HG03378 (cell line): ENCODE results near the gene PRR5L.
A peak's percentile ranks its signal among the peaks of the same experiment; 100 is the strongest.
"Not testable (repeated sequence)": the region's sequence is repeated elsewhere in the genome, so short reads cannot be mapped to it uniquely, and the experiment has no call there.

ENCODE experiments used
- ATAC-seq: cut with Tn5 transposase; IDR thresholded peaks from one replicate; pipeline ENCODE4 v1.9.1; 2021; ENCODE audit warnings: mild to moderate bottlenecking, moderate library complexity; ENCODE audit not compliant: unreplicated experiment

Gene PRR5L

DNA sequence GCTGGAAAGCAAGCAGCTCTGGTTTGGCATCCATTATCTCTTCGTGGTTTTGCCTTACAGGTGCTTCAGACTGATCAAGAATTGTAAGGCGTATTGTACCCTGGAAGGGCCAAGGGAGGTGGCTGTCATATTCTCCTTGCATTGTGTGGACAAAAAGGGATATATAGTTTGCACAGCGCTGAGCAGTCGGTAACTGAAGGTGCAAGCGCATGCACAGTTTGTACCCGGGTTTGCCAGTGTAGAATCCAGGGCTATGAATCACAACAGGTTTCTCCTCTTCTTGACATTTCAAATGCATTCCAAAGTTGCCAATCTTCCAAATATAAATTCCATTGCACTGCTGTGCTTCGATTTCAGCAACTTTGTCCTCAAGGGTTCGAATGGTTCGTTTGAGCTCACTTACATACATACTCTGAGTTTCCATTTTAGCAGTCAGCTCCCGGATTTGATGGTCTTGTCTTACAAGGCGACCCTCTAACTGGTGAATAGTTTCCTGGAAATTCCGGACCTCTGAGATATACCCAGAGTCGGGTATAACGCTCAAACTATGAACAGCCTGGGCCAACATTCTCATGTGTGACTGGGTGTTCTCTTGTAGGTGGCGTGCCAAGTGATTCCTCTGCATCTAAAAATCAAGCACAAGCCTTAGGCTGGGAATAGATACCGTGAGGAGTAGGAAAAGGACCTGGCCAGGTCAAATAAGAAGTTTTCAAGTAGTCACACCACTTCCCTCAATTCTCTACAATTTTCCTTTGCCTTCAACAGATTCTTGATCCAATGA, 194.1 kb downstream of the PRR5L start:
- no peak for ATAC-seq

DNA sequence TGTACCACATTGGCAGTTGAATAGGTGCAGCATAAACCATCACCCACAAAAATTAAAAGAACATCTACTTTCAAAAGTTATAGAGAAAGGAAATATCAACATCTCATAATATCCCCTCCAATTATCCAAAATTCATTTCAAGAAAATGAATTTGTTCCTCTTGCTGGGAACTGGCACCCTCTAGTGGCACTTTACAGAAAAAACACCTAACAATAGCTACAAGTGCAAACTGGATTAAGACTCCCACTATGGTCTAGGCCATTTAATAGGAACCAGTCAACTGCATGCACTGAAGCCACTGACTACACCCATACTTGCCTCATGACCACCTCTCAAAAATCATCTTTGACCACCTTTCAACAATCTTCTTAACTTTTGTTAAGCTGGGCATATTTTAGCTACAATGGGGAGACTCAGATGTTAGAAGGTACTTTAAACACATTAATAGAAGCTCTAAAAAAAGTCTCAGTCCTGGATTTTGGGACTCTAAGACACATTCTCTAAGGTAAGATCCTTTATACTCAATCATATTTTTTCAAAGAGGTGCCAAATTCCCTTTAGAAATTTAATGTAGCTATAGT, 196.7 kb downstream of the PRR5L start:
- ATAC-seq = peak; percentile 42

DNA sequence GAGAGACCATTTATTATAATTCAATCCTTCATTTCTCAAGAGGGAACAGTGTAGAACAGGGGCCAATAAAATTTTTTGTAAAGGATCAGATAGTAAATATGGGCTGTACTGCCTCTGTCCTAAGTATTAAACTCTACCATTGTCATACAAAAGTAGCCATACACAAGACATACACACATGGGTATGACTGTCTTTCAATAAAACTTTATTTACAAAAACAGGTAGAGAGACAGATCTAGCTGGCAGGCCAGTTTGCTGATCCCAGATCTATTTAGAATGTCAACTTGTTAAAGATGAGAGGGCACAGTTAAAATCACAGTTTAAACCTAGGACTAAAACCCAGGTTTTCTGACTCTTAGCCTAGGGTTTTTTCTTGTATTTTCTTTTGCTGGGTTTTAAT, 197.2 kb downstream of the PRR5L start:
- ATAC-seq = no peak

DNA sequence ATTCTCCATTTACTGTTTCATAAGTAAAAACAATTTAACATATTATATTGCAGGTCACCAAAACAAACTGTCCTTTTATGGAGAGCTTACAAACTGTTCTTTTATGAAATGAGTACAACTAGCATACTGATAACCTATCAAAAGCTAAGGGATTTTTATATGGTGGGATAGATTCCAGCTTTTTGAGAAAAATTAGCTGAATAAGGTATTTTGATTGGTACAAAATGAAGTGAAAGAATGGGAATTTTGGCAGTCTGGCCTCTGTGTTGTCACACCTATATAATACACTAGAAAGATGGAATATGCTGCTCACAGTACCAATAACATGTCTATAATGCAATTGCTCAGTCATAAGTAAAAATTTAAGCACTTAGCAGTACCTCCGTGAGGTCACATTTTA, 202.6 kb downstream of the PRR5L start:
- ATAC-seq = no peak

DNA sequence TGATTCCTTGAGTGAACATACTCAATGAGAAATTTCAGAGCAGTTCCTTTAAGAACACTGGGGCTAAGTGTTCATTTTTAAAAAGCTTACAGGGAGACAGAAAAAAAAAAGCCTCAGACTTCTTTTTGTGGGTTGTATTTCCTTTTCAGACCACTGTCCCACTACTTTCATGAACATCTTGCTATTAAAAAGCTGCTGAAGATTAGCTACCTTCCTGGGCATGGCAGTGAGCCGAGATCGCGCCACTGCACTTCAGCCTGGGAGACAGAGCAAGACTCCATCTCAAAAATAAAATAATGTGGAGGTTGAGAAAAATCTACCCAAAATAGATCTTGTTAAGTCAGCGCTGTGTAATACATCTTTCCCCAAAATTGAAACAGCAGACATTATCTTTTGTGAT, 203.2 kb downstream of the PRR5L start:
- ATAC-seq = no peak

DNA sequence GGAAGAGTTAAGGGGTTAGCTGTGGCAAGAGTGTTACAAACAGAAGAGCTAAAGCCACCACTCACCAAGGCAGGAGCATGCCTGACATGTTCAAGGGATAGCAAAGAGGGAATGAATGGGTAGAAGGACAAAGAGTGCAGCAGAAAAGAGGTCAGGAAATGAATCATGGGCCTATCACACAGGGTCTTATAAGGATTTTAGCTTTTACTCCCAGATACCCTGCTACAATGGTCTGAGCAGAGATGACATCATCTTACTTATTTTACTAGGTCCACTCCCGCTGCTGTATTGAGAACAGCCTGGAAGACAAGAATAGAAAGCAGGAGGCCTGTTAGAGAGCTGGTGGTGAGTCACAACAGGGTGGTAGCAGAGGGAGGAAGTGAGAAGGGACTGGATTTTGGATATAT, 204.2 kb downstream of the PRR5L start:
- ATAC-seq = peak; percentile 96

DNA sequence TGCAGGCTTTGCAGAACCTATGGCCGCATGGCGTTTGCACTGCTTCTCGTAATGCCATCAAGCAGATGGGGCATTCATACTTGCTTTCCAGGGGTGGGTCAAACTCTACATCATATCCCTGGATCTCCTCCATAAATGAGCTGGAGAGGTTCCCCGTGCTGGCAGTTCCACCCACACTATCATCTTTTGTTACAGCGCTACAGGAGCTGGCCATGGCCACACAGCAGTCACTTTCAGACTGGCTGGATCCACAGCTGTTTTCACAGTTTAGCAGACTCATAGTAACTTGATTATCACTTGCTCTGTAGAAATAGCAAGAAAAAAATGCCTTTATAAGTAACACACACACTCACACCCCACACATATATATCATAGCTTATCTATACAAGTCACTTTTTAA, 205.1 kb downstream of the PRR5L start:
- no peak for ATAC-seq

DNA sequence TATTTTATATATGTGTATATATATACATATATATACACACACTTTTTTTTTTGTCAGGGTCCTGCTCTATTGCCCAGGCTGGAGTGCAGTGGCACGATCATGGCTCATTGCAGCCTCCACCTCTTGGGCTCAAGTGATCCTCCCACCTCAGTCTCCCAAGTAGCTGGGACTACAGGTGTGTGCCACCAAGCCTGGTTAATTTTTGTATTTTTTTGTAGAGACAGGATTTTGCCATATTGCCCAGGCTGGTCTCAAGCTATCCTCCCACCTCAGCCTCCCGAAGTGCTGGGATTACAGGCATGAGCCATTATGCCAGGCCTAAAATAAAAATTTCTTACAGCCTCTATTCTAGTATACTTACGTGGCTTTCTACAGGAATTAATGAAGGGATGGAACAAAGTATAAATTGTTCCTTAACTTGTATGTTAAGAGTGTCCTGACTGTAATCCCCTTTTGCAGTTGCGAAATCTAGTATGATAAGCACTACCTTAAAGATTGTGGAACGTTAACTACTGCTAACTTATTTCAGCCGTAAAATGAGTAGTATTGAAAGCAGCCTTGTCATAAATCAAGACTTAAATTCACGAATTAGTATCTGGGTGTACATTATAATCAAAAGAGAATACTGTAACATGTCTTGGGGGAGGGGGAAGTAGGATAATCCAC, 211.9 kb downstream of the PRR5L start:
- ATAC-seq = no peak

DNA sequence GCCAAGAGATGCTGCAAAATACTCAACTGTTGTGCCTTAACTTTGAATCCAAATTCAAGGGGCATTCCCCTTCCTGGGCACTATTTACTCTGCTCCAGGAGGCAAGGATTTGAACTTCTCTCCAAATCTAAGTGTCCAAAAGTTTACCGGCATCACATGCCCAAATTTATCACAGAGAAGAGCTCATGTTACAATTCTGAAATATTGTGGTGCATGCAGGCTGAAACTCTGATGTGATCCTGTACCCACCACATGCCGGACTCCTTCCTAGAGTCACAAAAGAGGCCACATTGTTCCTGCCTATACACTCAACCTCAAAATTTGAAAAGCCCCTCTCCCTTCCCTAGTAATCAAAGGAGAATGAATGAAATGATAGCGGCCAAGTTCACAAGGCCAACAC, 212.7 kb downstream of the PRR5L start:
- ATAC-seq = no peak

DNA sequence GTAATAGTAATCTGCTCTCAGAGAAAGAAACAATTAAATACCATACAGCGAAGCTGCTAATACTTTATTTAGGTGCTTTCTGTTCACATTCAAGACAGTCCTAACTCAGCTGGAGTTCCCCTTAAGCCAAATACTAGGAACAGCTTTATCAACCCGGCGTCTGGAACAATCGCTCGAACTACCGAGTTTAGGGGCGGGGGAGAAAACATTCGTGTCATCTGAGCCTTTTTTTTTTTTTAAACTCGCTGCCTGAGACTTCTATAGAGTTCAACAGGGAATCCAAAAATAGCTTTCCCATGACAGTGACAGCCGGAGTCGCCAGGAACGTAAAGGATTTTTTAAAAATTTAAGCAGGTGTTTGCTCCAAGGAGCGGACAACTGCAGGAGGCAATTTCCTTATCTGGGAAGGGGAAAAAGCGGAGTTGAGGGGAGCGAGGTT, 213.1 kb downstream of the PRR5L start:
- no peak for ATAC-seq

DNA sequence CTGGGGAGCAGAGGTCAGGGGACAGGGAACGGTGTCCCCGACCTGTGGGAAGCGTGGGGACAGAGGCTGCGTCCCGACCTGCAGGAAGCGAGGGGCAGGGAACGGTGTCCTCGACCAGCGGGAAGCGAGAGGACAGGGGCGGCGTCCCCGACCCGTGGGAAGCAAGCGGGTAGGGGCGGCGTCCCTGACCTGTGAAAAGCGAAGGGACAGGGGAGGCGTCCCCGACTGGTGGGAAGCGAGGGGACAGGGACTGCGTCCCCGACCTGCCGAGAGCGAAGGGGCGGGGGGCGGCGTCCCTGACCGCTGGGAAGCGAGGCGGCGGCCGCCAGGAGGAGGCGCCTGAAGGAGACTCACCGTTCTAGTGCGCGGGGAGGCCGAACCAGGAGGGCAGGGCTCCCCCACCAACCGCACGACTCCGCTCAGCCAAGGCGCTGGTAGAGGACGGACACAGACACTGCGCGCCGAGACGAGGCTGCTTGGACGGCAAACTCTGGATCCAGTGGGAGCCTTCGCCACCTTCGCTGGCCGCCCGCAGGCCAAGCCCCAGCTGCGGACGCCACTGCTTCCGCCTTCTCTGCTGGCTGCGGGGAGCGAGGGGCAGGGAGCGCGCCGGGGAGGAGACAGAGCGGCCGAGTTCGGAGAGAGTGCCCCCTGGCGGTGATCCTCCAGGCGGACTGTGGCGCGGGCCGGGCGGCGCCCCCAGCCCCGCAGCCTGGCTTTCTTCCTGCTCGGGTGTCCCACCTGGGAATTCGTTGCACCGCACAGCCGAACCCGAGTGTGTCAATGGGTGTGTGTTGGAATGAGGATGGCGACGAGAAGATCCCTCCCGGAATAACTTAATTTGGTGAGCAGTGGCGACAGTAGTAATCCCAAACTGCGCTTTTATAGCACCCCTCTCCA, 213.9 kb downstream of the PRR5L start, which contains the start of gene TRAF6:
Gene TRAF6, minus strand, starts transcription at position 579 of the 900 bp plus-strand sequence. CDS start 8,757 bp downstream, outside the sequence.
- peak; percentile 92 for ATAC-seq

DNA sequence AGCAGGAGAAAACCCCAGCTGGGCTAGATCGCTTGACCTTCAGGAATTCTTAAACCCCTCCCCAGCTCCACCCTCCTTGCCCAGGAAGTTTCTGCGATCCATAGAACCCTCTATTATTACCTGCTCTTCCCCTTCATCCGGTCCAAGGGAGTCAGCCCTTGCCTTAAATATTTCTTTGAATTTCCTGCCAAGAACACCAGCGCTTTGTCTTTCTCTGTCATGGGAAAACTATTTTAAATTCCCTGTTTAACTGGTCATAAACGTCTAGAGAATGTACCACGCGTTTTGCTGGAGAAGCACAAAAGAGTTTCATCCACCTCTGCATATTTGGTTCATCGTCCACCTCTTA, 214.5 kb downstream of the PRR5L start:
- ATAC-seq = no peak

DNA sequence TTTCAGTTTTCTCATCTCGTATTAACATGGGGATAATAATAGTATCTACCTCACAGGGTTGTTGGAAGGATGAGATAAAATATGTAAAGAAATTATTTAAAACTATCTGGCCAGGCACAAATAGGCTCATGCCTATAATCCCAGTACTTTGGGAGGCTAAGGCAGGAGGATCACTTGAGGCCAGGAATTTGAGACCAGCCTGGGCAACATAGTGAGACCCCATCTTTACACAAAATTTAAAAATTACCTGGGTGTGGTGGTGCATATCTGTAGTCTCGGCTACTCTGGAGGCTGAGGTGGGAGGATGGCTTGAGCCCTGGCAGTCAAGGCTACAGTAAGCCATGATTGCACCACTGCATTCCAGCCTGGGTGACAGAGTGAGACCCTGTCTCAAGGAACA, 215.0 kb downstream of the PRR5L start:
- not testable (repeated sequence) for ATAC-seq

DNA sequence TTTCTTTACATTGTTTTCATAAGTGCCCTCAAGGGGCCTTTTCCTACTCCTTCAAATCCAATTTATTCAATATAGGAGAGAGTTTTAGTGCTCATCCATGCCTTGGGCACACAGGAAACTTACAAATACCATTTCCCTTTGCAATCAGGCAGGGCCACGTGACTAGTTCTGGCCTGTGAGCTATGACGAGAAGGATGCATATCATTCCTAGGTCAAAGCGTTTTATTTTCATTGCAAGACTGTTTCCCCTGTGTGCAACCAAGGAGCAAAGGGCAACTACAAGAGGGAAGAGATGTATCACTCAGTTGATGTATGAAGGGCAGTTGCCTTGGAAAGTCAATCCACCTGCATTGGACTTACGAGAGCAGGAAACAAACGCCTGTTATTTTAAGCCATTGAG, 215.9 kb downstream of the PRR5L start:
- no peak for ATAC-seq

DNA sequence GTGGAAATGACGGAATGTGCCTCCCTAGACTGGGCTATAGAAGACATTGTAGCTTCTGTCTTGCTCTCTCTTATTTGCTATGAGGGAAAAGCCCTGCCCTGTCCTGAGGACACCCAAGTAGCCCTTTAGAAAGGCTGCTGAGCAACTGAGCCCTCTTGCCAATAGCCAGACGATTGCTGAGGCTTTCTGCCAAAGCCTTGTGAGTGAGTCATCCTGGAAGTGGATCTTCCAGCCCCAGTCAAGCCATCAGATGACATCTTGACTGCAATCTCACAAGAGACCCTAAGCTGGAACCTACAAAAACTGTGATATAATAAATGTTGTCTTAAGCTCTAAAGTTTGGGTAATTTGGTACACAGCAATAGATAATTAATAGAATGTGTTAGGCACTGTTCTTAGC, 217.9 kb downstream of the PRR5L start:
- no peak for ATAC-seq
